ENCODE results near the gene FH. TPM values are rescaled to one million over a fixed set of nuclear protein-coding genes. Genes with fewer than 3 reads are reported as not detected.

FH gene
- polyA plus RNA-seq, 1 donor (not counting 4 experiments of a cell fraction or from before 2014, with no cell fraction given), result 101 TPM

DNA sequence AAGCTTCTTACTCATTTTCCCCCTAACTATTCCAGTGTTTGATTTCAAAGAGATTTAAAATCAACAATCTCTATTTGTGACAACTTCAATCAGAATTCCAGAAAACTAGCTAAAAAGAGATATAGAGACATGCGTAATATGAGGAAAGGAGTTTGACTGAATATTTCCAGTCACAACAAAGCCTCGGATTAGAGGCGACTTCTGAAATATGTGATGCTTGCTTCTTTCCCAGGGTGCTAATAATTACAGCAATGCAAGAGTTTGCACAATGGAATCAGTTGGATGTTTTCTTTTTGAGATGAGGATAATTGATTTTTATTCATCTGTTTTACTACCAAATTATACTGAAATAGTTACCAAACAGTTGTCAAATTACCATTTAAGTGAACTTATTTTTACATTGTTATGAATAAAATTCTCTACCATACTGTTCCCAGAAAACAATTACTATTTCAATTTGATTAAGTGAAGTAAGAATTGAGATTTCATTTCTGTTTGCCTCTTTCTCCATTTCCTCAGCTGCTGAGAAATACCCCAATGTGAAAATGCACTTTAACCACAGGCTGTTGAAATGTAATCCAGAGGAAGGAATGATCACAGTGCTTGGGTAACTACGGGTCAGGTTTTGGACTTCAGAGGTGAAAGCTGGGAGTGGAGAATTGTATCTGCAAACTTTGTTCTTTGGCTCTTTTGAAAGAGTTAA is 40.7 kb upstream of the FH start:
- no peak for FAIRE-seq
- dilution Hi-C loops (cut with MboI; ENCODE audit: extremely low pct_ligation_motif_present, low sequenced_read_pairs), result no loop called here
- no peaks in the 10 kb centered on the region for H3K9me1 ChIP-seq (ENCODE audit: control insufficient read depth, extremely low read depth, insufficient read depth, low read length)

DNA sequence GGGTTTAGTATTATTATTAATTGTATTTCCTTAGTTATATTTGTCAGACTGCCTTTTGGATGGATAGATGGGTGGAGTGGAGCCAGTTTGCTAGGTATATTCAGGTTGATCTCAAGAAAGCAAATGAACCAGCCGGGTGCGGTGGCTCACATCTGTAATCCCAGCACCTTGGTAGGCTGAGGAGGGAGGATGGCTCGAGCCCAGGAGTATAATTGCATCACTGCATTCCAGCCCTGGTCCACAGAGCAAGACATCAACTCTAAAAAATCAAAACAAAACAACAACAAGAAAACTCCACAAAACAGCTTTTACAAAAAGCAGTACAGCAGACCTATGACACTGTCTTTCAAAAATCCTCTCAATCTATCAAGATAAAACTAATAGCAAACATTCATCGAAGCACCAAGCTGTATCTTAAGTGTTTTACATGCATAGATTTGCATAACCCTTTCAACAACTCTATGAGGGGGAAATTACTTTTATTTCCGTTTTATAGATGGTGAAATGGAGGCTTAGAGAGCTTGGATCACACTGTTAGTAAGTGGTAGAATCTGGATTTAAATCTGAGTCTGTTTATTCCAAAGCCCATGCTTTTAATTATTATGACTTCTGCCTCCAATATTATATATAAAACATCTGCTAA is 38.1 kb upstream of the FH start:
- TF ChIP-seq CTCF (optimal IDR thresholded peaks at IDR 0.05 in 1 of 3, IDR thresholded peaks at IDR 0.05 in 1 of 3, conservative IDR thresholded peaks at IDR 0.05 in 1 of 3; ENCODE audit: extremely low read depth in 1 of 3, insufficient read depth in 2 of 3, low read length in 3 of 3) (no peak), EZH2 (IDR thresholded peaks at IDR 0.05; ENCODE audit: low read length) (no peak)
- no peak overlapping the region for H3K4me2 ChIP-seq (ENCODE audit: control insufficient read depth, extremely low read depth, insufficient read depth, low read depth, low read length)
- H3K27ac ChIP-seq (ENCODE audit: control insufficient read depth, insufficient read depth, low read length), result no peak overlapping the region
- H3K4me3 ChIP-seq (ENCODE audit: control insufficient read depth in 2 of 3, extremely low read depth in 1 of 3, insufficient read depth in 2 of 3, low read depth in 1 of 3, low read length in 3 of 3), result no peak overlapping the region
- H3K9me1 ChIP-seq (ENCODE audit: control insufficient read depth, extremely low read depth, insufficient read depth, low read length), result no peaks in the 10 kb centered on the region
- no peak overlapping the region for H3K9ac ChIP-seq (ENCODE audit: control insufficient read depth, extremely low read depth, insufficient read depth, low read length)
- H2AFZ ChIP-seq (ENCODE audit: control insufficient read depth, low read length), result no peak overlapping the region
- no peaks in the 10 kb centered on the region for H3K79me2 ChIP-seq (ENCODE audit: control insufficient read depth, insufficient read depth, low read length)
- dilution Hi-C loops (cut with MboI; ENCODE audit: extremely low pct_ligation_motif_present, low sequenced_read_pairs), result no loop called here
- no peak for FAIRE-seq
- H3K4me1 ChIP-seq (ENCODE audit: control insufficient read depth, extremely low read depth, insufficient read depth, low read length), result no peaks in the 10 kb centered on the region
- no peak for DNase-seq (ENCODE audit: low read depth, low spot score)
- no peaks in the 10 kb centered on the region for H4K20me1 ChIP-seq (ENCODE audit: control insufficient read depth, extremely low read depth, insufficient read depth, low read length)
- no peaks in the 10 kb centered on the region for H3K27me3 ChIP-seq (ENCODE audit: control insufficient read depth, extremely low read depth, insufficient read depth, low read length)
- H3K36me3 ChIP-seq (ENCODE audit: control insufficient read depth in 2 of 2, extremely low read depth in 1 of 2, insufficient read depth in 2 of 2, low read length in 2 of 2), result no peaks in the 10 kb centered on the region
- no peaks in the 10 kb centered on the region for H3K9me3 ChIP-seq (ENCODE audit: control insufficient read depth, low read depth, low read length)

More for the DNA sequence above, 40.7 kb upstream of the FH start:
- no peak for TF ChIP-seq CTCF (optimal IDR thresholded peaks at IDR 0.05 in 1 of 3, IDR thresholded peaks at IDR 0.05 in 1 of 3, conservative IDR thresholded peaks at IDR 0.05 in 1 of 3; ENCODE audit: extremely low read depth in 1 of 3, insufficient read depth in 2 of 3, low read length in 3 of 3)
- TF ChIP-seq EZH2 (IDR thresholded peaks at IDR 0.05; ENCODE audit: low read length), result no peak
- Histone ChIP-seq H4K20me1 (ENCODE audit: control insufficient read depth, extremely low read depth, insufficient read depth, low read length) (no peaks in the 10 kb centered on the region), H3K79me2 (ENCODE audit: control insufficient read depth, insufficient read depth, low read length) (no peaks in the 10 kb centered on the region), H3K9ac (ENCODE audit: control insufficient read depth, extremely low read depth, insufficient read depth, low read length) (no peak overlapping the region), H3K9me3 (ENCODE audit: control insufficient read depth, low read depth, low read length) (no peaks in the 10 kb centered on the region), H3K4me3 (ENCODE audit: control insufficient read depth in 2 of 3, extremely low read depth in 1 of 3, insufficient read depth in 2 of 3, low read depth in 1 of 3, low read length in 3 of 3) (no peak overlapping the region), H3K36me3 (ENCODE audit: control insufficient read depth in 2 of 2, extremely low read depth in 1 of 2, insufficient read depth in 2 of 2, low read length in 2 of 2) (no peaks in the 10 kb centered on the region), H3K27me3 (ENCODE audit: control insufficient read depth, extremely low read depth, insufficient read depth, low read length) (no peaks in the 10 kb centered on the region), H3K4me2 (ENCODE audit: control insufficient read depth, extremely low read depth, insufficient read depth, low read depth, low read length) (no peak overlapping the region), H2AFZ (ENCODE audit: control insufficient read depth, low read length) (no peak overlapping the region), H3K4me1 (ENCODE audit: control insufficient read depth, extremely low read depth, insufficient read depth, low read length) (no peaks in the 10 kb centered on the region), H3K27ac (ENCODE audit: control insufficient read depth, insufficient read depth, low read length) (no peak overlapping the region)
- no peak for DNase-seq (ENCODE audit: low read depth, low spot score)

Measured in keratinocyte (primary cell).